Endodermal cell (in vitro differentiated cells): ENCODE results near the gene MTFMT. TPM values are rescaled to one million over a fixed set of nuclear protein-coding genes. Genes with fewer than 3 reads are reported as not detected.

Experiments used
- DNase-seq: peaks from one replicate; pipeline ENCODE4 v3.0.0-alpha.2; 2017
- H3K27ac ChIP-seq: 2 replicates; pipeline ENCODE4 v1.5.1; 2013; ENCODE audit warnings: mild to moderate bottlenecking, low read depth, low read length, moderate library complexity
- H3K27me3 ChIP-seq: 2 replicates; pipeline ENCODE4 v1.6.1; 2013; ENCODE audit warnings: mild to moderate bottlenecking, low read length, moderate library complexity; ENCODE audit not compliant: insufficient read depth, control insufficient read depth, poor library complexity, severe bottlenecking
- H3K36me3 ChIP-seq: 2 replicates; pipeline ENCODE4 v1.7.0; 2013; ENCODE audit warnings: mild to moderate bottlenecking, low read length, moderate library complexity; ENCODE audit not compliant: control insufficient read depth, insufficient read depth
- H3K4me1 ChIP-seq: one replicate; pipeline ENCODE4 v1.7.0; 2013; ENCODE audit warnings: low read length; ENCODE audit not compliant: control insufficient read depth, insufficient read depth
- H3K4me3 ChIP-seq: 2 replicates; pipeline ENCODE4 v1.5.1; 2013; ENCODE audit warnings: mild to moderate bottlenecking, low read length, moderate library complexity
- H3K9ac ChIP-seq: 2 replicates; pipeline ENCODE4 v1.6.1; 2013; ENCODE audit warnings: mild to moderate bottlenecking, low read length, moderate library complexity; ENCODE audit not compliant: poor library complexity, severe bottlenecking; ENCODE audit errors: extremely low read depth
- H3K9me3 ChIP-seq: 2 replicates; pipeline ENCODE4 v1.6.1; 2013; ENCODE audit warnings: mild to moderate bottlenecking, low read length, moderate library complexity; ENCODE audit not compliant: control insufficient read depth
- H3K27ac Mint-ChIP-seq: 2 replicates; pipeline ENCODE4 v1.8.0; 2020; ENCODE audit warnings: mixed read lengths
- H3K27me3 Mint-ChIP-seq: 2 replicates; pipeline ENCODE4 v1.8.0; 2021; ENCODE audit warnings: mild to moderate bottlenecking, mixed read lengths; ENCODE audit not compliant: insufficient read depth
- H3K36me3 Mint-ChIP-seq: 2 replicates; pipeline ENCODE4 v1.8.0; 2020; ENCODE audit warnings: low read depth, mixed read lengths
- H3K4me1 Mint-ChIP-seq: 2 replicates; pipeline ENCODE4 v1.8.0; 2020; ENCODE audit warnings: mixed read lengths
- H3K4me3 Mint-ChIP-seq: 2 replicates; pipeline ENCODE4 v1.8.0; 2020; ENCODE audit warnings: mild to moderate bottlenecking, moderate library complexity, mixed read lengths
- H3K9me3 Mint-ChIP-seq: 2 replicates; pipeline ENCODE4 v1.8.0; 2020; ENCODE audit warnings: mild to moderate bottlenecking, mixed read lengths
- WGBS, 2 experiments: methylation state at CpG; one replicate each; pipeline versions ENCODE4 v1.1.5 to v1.1.7; 2013; ENCODE audit warnings: missing lambda C conversion rate in 2 of 2, mixed read lengths in 1 of 2; ENCODE audit not compliant: insufficient coverage in 1 of 2, insufficient read length in 1 of 2; 5-methylcytosine and 5-hydroxymethylcytosine counted together
- total RNA-seq, 2 donors: library from RNA; stranded (reverse); fragmentation: NEBNext Ultra II Directional in 1 of 2; extraction: Animal tissue kit (Norgen Biotek cat#: 25700) in 1 of 2; gene quantifications; 2 replicates in 1 of 2; 3 replicates in 1 of 2; pipeline ENCODE4 v1.2.1, GENCODE V29; 2021
- TF ChIP-seq, protein P1 (sequence below): fragments of 200-600 bp; sonication (generic); conservative IDR thresholded peaks from 2 replicates; pipeline ENCODE4 v1.5.0; 2021; ENCODE audit warnings: antibody characterized with exemption, mild to moderate bottlenecking

MTFMT gene
- total RNA-seq, 2 donors from 2014 or later: 17.8 to 23.2 TPM

DNA sequence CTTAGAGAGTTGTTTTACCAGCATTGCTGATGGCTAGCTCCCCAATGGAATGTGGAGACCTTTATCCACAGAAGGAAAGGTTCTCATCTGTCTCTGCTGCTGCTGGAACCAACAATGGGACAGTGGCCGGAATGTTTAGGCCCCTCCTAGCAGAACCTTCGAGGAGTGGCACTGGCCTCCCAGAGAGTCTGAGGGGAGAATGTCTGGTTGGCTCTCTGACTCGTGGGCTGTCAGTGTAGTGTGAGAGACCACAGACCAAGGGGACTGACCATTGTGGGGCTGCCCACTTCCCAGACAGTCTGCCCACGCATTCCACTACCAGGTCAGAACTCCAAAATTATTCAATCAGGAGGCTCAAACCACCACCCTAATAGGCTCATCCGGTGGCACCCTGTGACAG is 33.3 kb upstream of the MTFMT start:
- Histone ChIP-seq H3K9ac (no peak overlapping the region), H3K27me3 (no peaks in the 10 kb centered on the region), H3K4me1 (peaks cover 3% of the 10 kb centered on the region), H3K27ac (no peak overlapping the region), H3K9me3 (no peaks in the 10 kb centered on the region), H3K36me3 (peaks cover 71% of the 10 kb centered on the region), H3K4me3 (no peak overlapping the region)
- peaks cover 15% of the 10 kb centered on the region for H3K4me1 Mint-ChIP-seq
- no peak for DNase-seq
- no peaks in the 10 kb centered on the region for H3K9me3 Mint-ChIP-seq
- WGBS, 2 experiments: 91 to 95% methylated on average over 3 to 5 of the region's 5 CpGs
- no peak overlapping the region for H3K4me3 Mint-ChIP-seq
- no peak overlapping the region for H3K27ac Mint-ChIP-seq
- TF ChIP-seq, protein P1, sequence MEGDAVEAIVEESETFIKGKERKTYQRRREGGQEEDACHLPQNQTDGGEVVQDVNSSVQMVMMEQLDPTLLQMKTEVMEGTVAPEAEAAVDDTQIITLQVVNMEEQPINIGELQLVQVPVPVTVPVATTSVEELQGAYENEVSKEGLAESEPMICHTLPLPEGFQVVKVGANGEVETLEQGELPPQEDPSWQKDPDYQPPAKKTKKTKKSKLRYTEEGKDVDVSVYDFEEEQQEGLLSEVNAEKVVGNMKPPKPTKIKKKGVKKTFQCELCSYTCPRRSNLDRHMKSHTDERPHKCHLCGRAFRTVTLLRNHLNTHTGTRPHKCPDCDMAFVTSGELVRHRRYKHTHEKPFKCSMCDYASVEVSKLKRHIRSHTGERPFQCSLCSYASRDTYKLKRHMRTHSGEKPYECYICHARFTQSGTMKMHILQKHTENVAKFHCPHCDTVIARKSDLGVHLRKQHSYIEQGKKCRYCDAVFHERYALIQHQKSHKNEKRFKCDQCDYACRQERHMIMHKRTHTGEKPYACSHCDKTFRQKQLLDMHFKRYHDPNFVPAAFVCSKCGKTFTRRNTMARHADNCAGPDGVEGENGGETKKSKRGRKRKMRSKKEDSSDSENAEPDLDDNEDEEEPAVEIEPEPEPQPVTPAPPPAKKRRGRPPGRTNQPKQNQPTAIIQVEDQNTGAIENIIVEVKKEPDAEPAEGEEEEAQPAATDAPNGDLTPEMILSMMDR: no peak
- H3K36me3 Mint-ChIP-seq: peaks cover 60% of the 10 kb centered on the region
- H3K27me3 Mint-ChIP-seq: no peaks in the 10 kb centered on the region

GRCh38 chr15:65062061-65062460 is 32.6 kb upstream of the MTFMT start:
- WGBS, 2 experiments: 96 to 98% methylated on average over 2 to 5 of the region's 5 CpGs
- no peaks in the 10 kb centered on the region for H3K27me3 Mint-ChIP-seq
- no peak overlapping the region for H3K9ac ChIP-seq
- peaks cover 66% of the 10 kb centered on the region for H3K36me3 Mint-ChIP-seq
- H3K36me3 ChIP-seq: peaks cover 77% of the 10 kb centered on the region
- TF ChIP-seq, protein P1: no peak
- no peak overlapping the region for H3K4me3 ChIP-seq
- H3K9me3 ChIP-seq: no peaks in the 10 kb centered on the region
- peaks cover 15% of the 10 kb centered on the region for H3K4me1 Mint-ChIP-seq
- no peaks in the 10 kb centered on the region for H3K27me3 ChIP-seq
- H3K9me3 Mint-ChIP-seq: no peaks in the 10 kb centered on the region
- no peak overlapping the region for H3K27ac Mint-ChIP-seq
- H3K27ac ChIP-seq: no peak overlapping the region
- peaks cover 3% of the 10 kb centered on the region for H3K4me1 ChIP-seq
- H3K4me3 Mint-ChIP-seq: no peak overlapping the region
- no peak for DNase-seq

DNA sequence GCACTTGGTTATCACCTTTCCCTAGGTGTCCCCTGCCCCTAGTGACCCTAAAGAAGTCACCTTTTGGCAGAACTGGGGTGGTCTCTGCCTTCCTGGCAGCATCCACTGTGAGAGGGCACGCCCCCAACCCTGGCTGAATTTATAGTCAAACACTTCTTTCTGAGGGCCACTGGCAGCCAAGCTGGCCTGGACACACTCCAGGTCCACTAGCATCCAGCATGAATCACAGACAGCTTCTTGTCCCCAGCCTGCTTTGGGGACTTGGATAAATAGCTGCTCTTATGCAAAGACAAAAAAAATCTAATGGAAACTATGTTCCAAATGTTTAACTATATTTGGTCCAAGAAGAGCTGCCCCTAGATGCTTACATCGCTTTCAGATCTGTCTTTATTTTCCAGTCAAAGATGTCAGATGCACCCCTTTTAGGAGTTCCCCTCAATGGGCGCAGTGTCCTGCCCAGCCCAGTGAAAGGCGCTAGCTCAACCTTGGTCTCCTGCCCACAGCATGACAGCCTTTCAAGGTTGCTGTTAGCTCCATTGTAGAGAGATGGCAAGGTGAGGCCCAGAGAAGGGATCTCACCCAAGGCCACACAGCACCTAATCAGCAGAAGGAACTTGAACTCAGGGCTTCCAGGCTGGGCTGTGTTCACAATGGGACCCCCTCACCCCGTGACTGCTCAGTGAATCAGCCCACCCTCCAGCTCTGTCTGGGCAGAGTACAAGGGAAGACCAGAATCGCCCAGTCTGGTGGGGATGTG is 31.4 kb upstream of the MTFMT start:
- Histone ChIP-seq H3K27me3 (no peaks in the 10 kb centered on the region), H3K4me3 (no peak overlapping the region), H3K9ac (no peak overlapping the region), H3K4me1 (peaks cover 3% of the 10 kb centered on the region), H3K27ac (no peak overlapping the region), H3K9me3 (no peaks in the 10 kb centered on the region), H3K36me3 (peaks cover 89% of the 10 kb centered on the region)
- Mint-ChIP-seq H3K9me3 (no peaks in the 10 kb centered on the region), H3K36me3 (peaks cover 79% of the 10 kb centered on the region), H3K27ac (no peak overlapping the region), H3K4me3 (no peak overlapping the region), H3K4me1 (peaks cover 10% of the 10 kb centered on the region), H3K27me3 (no peaks in the 10 kb centered on the region)
- DNase-seq: no peak
- WGBS, 2 experiments: 96 to 100% methylated on average over 3 to 6 of the region's 6 CpGs
- TF ChIP-seq, protein P1: no peak
